Middle frontal gyrus (tissue), 1 donor: ENCODE measurements around the gene CDH8.

Source experiments
- DNase-seq: peaks from one replicate; pipeline ENCODE4 v3.0.0-alpha.2; 2015; ENCODE audit warnings: low spot score; ENCODE audit errors: extremely low spot score

Gene CDH8

GRCh38 chr16:61653544-61653943 lies 382.7 kb downstream of the CDH8 start:
- DNase-seq: no peak

- DNase-seq: no peak
Observed at GRCh38 chr16:61645561-61645960, 390.7 kb downstream of the CDH8 start.

- DNase-seq: no peak
Observed at GRCh38 chr16:61644736-61645135, 391.5 kb downstream of the CDH8 start.

DNA sequence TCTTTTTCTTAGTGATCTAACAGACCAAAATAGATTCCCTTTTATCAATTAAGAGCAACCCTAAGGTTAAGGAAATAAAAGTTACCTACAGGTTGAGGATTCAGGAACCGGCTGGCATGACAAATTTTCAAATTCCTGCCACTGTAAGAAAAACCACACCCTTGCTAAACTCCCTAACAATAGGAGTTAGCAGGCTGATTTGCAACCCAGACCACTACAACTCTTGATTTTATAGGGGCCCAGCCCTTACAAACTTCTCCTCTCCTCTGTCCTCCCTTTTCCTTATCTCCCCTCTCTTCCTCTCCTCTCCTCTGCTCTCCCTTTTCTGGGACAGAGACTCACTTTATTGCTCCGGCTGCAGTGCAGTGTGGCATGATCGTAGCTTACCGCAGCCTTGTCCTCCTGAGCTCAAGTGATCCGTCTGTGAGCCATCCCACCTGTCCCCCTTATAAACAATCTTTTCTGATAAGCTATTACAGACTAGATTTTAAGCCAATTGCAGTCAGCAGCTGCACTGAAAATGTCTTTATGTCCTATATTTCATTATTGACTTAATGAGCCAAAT lies 418.9 kb downstream of the CDH8 start:
- no peak for DNase-seq

DNA sequence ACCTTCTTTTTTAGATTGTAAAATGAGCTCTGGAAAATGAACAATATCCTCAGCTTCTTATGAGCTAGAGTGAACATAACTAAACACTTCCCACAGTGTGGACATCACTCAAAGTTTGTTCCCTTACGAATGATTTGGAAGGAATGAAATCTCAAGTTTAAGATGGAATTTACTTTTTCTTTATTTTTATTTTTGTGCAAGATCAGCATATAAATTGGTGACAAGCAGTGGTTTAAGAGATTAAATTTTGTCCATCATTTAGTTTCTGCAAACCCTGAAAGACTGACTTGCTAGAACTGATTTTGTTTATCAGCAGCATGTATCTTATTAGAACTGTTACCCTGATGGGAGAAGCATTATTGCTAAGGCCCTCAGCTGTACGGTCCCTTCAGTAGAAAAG lies 420.1 kb downstream of the CDH8 start:
- DNase-seq: no peak

DNA sequence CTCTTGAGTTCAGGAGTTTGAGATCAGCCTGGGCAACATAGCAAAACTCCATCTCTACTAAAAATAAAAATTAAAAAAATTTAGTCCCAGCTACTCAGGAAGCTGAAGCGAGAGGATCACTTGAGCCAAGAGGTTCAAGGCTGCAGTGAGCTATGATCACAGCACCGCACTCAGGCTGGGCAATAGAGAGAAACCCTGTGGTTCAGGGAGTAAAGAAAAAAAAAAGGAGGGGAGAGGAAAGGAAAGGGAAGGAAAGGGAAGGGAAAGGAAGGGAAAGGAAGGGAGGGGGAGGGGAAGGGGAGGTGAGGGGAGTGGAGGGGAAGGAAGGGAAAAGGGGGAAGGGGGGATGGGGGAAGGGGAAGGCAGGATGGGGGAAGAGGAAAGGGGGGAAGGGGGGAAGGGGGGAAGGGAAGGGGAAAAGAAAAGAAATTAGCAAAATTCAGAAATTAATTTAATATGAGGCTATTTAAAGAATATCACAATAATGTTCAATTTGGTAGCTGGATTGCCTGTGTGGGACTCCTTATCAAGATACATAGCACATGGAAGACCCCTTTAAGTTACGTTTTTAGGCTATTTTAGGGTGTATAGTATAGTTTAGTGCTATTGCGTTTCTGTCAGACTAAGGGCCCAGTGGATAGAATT lies 424.3 kb downstream of the CDH8 start:
- no peak for DNase-seq

DNA sequence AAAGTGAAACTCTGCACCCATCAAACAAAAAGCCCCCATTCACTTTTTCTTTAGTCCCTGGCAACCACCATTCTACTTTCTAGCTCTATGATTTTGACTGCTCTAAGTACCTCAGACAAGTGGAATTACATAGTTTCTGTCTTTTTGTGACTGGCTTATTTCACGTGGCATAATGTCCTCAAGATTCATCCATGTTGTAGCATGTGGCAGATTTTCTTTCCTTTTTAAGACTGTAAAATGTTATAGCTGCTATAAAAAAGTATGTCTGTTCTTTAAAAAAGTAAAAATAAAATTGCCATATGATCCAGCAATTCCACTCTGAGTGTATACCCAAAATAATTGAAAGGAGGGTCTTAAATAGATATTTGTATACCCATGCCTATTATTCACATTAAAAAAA lies 429.7 kb downstream of the CDH8 start:
- no peak for DNase-seq
